Peyer's patch (tissue), 4 donors: ENCODE measurements around the gene CYSRT1. TPM values are rescaled to one million over a fixed set of nuclear protein-coding genes. Genes with fewer than 3 reads are reported as not detected.

ENCODE experiments used
- DNase-seq, 3 donors: peaks; one replicate each; pipeline ENCODE4 v3.0.0-alpha.2; 2017 to 2019
- H3K27ac ChIP-seq, 4 donors: fragments of 200-600 bp; sonication (generic); one replicate each; pipeline ENCODE4 v1.5.1; 2016 to 2019
- H3K27me3 ChIP-seq, 2 donors: fragments of 200-600 bp; sonication (generic); one replicate each; pipeline ENCODE4 v1.5.1; 2019
- H3K36me3 ChIP-seq, 3 donors: fragments of 200-600 bp; sonication (generic); one replicate each; pipeline ENCODE4 v1.5.1; 2016 to 2019
- H3K4me1 ChIP-seq, 4 donors: fragments of 200-600 bp; sonication (generic); one replicate each; pipeline ENCODE4 v1.5.1; 2016 to 2019
- H3K4me3 ChIP-seq, 4 donors: fragments of 200-600 bp; sonication (generic); 1 replicate in 3 of 4; 2 replicates in 1 of 4; pipeline ENCODE4 v1.5.1; 2016 to 2019; ENCODE audit warnings: mild to moderate bottlenecking in 1 of 4
- H3K9me3 ChIP-seq, 4 donors: fragments of 200-600 bp; sonication (generic); one replicate each; pipeline ENCODE4 v1.5.1; 2016 to 2019; ENCODE audit warnings: mild to moderate bottlenecking in 1 of 4
- CTCF ChIP-seq, 6 experiments: fragments of 450-650 bp in 4 of 6; fragments of 200-600 bp in 2 of 6; sonication (generic) in 1 of 6; IDR thresholded peaks; one replicate each; pipeline ENCODE4 v1.5.1; 2017 to 2019; ENCODE audit warnings: antibody characterized with exemption in 6 of 6, mild to moderate bottlenecking in 3 of 6, moderate library complexity in 1 of 6
- POLR2A ChIP-seq, 2 donors: fragments of 450-650 bp; IDR thresholded peaks; one replicate each; pipeline ENCODE4 v1.5.1; 2017; ENCODE audit warnings: antibody characterized with exemption in 2 of 2, mild to moderate bottlenecking in 2 of 2, moderate library complexity in 2 of 2
- total RNA-seq, 4 donors: library from RNA; depleted of rRNA; stranded (reverse); fragments of >200 nt; gene quantifications; one replicate each; pipeline ENCODE4 v1.1.0, GENCODE V29; 2016

The CYSRT1 gene
- total RNA-seq, 4 donors from 2014 or later: 1.3 to 1.9 TPM; not detected in 2

DNA sequence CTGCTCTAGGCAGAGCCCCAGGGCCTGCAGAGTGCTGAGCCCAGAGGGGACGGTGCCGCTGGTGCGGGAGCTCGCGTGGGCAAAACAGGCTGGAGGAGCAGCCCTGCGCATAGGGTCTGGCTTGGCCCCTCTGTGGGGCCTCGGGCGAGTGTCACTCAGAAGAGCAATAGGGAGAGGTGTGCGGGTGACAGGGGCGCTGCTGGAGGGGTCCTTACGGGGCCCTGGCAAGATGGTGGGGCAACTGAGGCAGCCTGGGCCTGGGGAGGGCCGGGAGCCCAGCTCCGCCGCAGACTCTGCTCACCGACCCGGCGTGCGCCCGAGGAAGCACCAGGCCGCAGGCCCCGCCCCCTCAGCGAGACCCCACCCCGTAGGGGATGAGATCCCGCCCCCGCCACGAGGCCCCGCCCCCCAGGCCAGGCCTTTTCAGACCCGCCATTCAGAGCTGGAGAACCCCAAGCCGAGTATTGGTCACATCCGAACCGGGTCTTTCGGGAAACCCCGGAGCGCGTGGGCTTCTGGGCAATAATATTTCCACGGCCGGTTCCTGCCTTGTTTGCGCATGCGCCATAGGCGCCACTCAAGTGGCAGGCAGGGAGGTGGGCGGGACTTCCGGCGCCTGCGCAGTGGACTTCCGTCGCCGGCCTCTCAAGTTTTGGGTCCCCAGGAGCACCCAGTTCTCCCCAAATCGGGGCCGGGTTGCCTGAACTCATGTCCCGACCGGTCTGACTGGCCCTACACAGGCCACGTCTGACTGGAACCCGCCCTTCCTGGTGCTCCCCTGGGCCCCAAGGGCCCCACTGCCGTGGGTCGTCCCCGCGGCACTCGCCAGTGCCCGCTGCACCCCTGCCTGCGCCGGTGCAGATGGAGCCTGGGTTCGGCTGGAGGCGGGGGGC is 1.6 kb upstream of the CYSRT1 start:
- H3K9me3 ChIP-seq: no peaks in the 10 kb centered on the region
- H3K4me3 ChIP-seq: peak overlapping the region; percentile 62 to 84 (median 72)
- H3K36me3 ChIP-seq: no peaks in the 10 kb centered on the region
- DNase-seq: peak; percentile 97 to 99 (median 97)
- peak overlapping the region; percentile 85 to 93 (median 90) for H3K27ac ChIP-seq
- TF ChIP-seq CTCF (IDR thresholded peaks at IDR 0.05) (no peak), POLR2A (IDR thresholded peaks at IDR 0.05) (peak; percentile 22 to 71)
- H3K4me1 ChIP-seq: peaks cover 8 to 45% (median 18%) of the 10 kb centered on the region in 4 donors
- no peaks in the 10 kb centered on the region for H3K27me3 ChIP-seq

DNA sequence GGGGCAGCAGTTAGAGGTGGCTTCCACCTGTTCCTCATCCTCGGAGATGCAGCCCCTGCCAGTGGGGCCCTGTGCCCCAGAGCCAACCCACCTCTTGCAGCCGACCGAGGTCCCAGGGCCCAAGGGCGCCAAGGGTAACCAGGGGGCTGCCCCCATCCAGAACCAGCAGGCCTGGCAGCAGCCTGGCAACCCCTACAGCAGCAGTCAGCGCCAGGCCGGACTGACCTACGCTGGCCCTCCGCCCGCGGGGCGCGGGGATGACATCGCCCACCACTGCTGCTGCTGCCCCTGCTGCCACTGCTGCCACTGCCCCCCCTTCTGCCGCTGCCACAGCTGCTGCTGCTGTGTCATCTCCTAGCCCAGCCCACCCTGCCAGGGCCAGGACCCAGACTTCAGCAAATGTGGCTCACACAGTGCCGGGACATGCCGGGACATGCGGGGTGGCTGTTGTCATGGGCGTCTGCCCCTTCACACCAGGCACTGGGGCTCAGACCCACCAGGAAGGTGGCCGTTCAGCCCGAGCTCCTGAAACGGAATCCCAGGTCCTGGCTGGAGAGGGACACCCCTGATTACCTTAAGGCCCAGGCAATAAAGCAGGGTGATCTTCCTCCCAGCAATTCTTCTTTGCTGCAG is 841 bp downstream of the CYSRT1 start:
- H3K27ac ChIP-seq: no peak overlapping the region
- TF ChIP-seq CTCF (IDR thresholded peaks at IDR 0.05): no peak
- no peaks in the 10 kb centered on the region for H3K27me3 ChIP-seq
- H3K4me3 ChIP-seq: no peak overlapping the region
- H3K36me3 ChIP-seq: no peaks in the 10 kb centered on the region
- no peaks in the 10 kb centered on the region for H3K9me3 ChIP-seq
- peak in 1 of 3 donors; percentile 46 for DNase-seq
- H3K4me1 ChIP-seq: peaks cover 8 to 62% (median 19%) of the 10 kb centered on the region in 4 donors

DNA sequence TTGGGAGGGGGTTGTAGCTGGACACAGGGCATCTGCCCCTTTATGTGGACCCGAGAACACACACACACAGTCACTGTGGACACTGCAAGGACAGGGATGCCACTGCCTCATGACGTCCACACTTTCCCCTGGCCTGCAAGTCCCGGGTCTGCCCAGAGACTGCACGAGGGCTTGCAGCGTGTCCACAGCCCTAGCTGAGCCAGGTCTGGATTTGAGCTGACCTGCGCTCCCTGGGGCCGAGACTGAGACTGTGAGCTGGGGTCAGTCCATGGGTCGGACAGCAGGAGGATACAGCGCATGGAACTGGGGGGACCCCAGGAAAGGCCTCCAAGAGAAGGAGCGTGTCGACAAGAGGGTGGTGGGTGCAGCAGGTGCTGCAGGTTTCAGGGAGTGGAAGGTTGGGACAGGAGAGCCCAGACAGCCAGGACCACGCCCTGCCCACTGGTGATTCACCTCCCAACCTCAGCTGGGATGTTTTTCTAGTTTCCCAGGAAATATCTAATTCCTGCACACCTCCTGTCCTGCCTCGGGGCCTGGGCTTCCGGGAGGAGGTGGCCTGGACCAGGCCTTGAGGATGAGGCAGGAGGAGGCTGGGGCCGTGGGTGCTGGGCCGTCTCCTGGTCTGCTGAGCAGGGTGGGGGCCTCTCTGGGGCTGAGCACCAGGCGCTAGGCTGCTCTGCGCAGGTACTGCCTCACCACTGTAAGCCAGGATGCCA is 1.5 kb downstream of the CYSRT1 start:
- no peaks in the 10 kb centered on the region for H3K36me3 ChIP-seq
- H3K27me3 ChIP-seq: no peaks in the 10 kb centered on the region
- H3K9me3 ChIP-seq: no peaks in the 10 kb centered on the region
- H3K4me1 ChIP-seq: peaks cover 8 to 64% (median 18%) of the 10 kb centered on the region in 4 donors
- H3K4me3 ChIP-seq: no peak overlapping the region
- DNase-seq: no peak
- TF ChIP-seq CTCF (IDR thresholded peaks at IDR 0.05) (no peak), POLR2A (IDR thresholded peaks at IDR 0.05) (no peak)
- H3K27ac ChIP-seq: peak overlapping the region in 1 of 4 donors; percentile 40

GRCh38 chr9:137227054-137227852 is 2.3 kb downstream of the CYSRT1 start, which contains the start of gene RNF224:
Gene RNF224, plus strand, starts transcription at chr9:137227502. Its CDS starts 834 bp downstream, at chr9:137228336.
- no peaks in the 10 kb centered on the region for H3K36me3 ChIP-seq
- no peaks in the 10 kb centered on the region for H3K27me3 ChIP-seq
- peaks cover 8 to 67% (median 15%) of the 10 kb centered on the region in 4 donors for H3K4me1 ChIP-seq
- DNase-seq: peak; percentile 75 to 92 (median 90)
- no peak within 1 kb of the TSS for H3K4me3 ChIP-seq
- H3K27ac ChIP-seq: peak within 1 kb of the TSS in 1 of 4 donors; percentile 40
- peak; percentile 89 to 98 (median 93) for TF ChIP-seq CTCF (IDR thresholded peaks at IDR 0.05)
- no peak for TF ChIP-seq POLR2A (IDR thresholded peaks at IDR 0.05)
- no peaks in the 10 kb centered on the region for H3K9me3 ChIP-seq
